GM21360 (cell line): Measurements from ENCODE around the gene PHF21A.
A peak's percentile ranks its signal among the peaks of the same experiment; 100 is the strongest.

Experiments used
- ATAC-seq: cut with Tn5 transposase; IDR thresholded peaks from one replicate; pipeline ENCODE4 v1.9.1; 2021; ENCODE audit warnings: mild to moderate bottlenecking, moderate library complexity; ENCODE audit not compliant: unreplicated experiment

Gene PHF21A

DNA sequence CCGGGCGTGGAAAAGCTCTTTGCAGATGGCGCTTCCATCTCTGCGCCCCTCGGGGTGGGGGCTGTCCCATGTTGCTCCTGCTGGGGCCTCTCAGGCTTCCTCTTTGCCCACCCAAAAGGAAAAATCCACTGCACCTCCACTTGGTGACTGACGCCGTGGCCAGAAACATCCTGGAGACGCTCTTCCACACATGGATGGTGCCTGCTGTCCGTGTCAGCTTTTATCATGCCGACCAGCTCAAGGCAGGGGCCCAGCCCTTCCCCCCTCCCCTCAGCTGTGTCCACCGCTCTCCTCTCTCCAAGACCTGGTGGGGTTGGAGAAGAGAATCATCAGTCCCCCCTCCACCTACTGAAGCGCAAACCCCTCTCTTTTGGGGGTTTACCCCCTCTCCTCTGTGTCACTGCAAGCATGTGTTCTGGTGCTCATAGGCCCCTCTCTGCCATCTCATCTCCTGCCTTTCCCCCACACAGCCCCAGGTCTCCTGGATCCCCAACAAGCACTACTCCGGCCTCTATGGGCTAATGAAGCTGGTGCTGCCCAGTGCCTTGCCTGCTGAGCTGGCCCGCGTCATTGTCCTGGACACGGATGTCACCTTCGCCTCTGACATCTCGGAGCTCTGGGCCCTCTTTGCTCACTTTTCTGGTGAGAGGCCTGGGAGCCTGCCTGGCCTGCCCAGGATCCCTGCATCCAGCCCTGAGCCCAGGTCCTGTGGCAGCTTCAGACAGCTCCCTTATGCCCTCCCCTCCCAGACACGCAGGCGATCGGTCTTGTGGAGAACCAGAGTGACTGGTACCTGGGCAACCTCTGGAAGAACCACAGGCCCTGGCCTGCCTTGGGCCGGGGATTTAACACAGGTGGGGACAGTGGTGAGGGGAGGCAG lies 197.0 kb downstream of the PHF21A start:
- ATAC-seq: no peak

DNA sequence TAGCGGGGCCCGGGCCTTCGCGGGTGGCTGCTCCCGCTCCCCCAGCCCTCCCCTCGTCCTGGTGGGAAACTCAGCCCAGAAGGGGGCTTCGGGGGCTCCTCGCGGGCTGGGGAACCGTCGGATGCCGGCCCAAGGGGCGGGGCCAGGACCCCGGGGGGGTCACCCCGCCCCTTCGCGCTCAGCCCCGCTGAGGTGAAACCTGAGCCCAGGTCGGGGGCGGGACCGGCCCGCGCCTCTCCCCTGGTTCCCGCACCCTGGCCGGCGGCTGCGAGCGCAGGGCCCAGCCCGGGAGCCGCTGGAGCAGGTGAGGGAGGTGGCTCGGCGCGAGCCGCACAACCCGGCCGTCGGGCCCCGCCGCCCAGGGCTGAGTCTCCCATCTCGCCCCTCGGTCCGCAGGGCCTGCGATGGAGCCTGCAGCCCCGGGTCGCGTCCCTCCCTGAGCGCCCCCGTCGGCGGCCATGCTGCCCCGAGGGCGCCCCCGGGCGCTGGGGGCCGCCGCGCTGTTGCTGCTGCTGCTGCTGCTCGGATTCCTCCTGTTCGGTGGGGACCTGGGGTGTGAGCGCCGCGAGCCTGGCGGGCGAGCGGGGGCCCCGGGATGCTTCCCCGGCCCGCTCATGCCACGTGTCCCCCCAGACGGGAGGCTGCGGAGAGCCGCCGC lies 198.7 kb downstream of the PHF21A start, which contains the start of gene LARGE2:
TSS of gene LARGE2 (plus strand) at position 232 of the 658 bp plus-strand sequence. CDS start at position 459, 227 bp downstream.
- ATAC-seq: no peak

DNA sequence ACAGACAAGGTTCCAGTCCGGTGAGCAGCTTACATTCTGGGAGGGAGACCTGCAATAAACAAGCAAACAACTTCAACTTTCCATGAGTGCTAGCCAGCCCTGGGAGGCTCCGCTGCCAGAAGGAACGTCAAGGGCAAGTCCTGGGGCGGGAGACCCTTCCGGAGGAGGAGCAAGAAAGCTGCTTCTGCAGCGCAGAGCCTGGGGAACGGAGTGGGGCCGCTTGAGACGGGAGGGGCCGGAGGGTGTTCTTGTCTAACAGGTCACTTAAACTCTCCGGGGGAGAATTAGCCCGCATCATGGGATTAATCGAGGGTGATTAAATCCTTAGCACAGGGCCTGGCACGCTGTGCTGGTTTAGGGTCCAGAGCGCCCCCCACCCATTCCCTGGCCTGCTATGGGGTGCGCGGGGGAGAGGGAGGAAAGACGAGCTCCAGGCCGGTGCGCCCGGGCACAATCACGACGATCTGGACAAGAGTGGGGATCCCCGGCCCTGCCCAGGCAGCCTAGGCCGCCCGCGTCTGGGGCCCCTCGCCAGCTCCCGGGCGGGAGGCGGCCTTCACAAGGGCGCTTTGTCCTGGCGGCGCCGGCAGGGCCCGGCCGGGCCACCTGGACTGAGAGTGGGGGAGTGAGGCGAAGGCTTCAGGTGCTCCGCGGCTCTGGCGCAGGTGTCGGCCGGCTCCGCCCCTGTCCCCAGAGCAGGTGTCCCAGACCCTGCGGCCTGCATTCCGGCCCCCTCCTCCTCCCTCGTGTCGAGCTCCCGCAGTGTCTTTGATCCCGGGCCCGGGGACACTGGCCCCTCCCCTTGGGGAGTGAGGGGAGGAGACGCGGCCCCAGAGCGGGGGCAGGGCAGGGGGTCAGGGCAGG lies 199.5 kb downstream of the PHF21A start:
- ATAC-seq: no peak

DNA sequence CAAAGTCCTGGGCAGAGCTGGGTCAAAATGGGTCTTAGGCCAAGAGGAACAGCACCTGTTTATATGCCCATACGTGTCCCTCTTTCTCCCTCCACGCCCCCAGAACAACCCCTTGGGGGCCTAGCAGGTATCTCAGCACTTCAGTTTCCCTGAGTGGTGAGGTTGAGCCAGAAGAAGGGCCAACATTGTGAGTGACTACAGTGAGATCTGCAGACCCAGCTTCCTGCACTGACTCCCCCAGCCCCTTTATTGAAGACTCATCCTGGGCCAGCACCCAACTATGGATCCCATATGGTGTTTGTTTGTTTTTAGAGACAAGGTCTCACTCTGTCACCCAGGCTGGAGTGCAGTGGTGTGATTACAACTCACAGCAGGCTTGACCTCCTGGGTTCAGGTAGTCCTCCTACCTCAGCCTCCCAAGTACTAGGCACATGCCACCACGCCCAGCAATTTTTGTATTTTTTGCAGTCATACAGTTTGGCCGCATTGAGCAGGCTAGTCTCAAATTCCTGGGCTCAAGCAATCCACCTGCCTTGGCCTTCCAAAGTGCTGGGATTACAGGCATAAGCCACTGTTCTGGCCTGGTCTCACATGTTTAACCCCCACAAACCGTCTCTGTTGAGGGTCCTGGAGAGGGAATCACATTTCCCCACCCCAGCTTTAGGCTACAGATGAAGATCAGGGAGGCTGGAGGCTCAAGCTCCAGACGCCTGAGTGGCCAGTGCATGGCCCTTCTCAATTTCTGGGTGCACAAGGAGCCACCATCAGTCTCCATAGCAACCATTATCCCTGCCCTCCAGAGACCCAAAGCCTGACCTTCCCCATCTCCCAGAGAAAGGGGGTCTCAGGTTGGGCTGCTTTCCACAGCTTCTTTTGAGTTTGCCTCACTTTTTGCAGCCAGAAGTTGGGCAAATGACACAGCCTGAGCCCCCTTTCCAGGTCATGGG lies 200.4 kb downstream of the PHF21A start:
- ATAC-seq: no peak

DNA sequence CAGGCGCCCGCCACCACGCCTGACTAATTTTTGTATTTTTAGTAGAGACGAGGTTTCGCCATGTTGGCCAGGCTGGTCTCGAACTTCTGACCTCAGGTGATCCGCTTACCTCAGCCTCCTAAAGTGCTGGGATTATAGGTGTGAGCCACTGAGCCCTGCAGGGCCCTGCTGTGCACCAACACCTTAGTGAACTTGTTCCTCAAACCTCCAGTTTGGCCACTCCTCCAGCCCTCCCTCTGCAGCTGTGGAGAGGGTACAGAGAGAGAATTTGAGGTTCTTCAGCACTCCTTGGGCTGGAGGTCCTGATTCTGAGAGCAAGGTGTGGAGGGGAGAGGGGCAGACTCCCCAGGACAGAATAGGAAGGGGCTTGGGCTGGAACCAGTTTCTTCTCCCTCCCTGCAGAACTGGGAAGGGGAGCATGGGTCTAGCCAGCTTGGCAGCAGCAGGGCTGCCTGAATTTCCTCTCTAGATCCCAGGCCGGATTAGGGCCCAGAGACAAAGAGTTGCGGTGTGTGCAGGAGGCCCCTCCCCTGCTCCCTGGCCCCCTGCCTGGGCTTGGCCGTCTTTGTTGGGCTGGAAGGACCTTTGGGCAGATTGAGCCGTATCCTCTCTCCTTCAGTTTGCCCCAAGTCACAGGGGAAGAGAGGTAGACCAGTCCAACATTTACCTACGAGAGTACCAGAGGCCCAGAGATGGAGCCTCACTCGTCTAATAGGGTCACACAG lies 201.3 kb downstream of the PHF21A start:
- no peak for ATAC-seq

DNA sequence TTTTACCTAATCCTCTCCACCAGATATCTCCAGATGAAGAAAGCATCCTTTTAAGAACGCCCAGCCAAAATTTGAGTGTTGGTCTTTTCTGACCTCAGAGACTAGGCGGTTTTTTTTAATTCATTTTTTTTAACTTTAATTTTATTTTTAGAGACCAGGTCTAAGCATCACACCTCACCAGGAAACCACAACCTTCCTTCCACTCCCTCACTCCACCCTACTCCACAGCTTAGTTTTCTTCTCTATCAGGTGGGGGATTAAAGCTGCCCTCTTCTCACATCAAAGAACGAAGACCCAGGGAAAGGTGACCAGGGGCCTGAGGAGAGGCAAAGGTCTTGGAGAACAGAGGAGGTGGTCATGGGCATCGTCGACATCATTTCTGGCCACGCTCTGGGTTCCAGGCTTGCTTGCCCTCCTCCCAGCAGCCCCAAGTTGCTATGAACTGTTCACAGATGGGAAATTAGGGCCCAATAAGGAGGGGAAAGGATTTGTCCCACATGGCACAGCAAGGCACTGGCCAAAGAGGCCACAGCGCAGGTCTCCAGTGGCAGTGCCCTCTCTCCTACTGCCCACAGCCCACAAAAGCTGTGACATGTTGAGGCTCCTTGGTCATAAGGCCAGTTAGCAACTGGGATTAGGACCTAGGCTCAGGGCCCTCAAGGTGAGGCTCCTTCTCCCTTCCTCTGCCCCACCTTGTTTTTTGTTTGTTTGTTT lies 202.1 kb downstream of the PHF21A start:
- ATAC-seq: no peak

DNA sequence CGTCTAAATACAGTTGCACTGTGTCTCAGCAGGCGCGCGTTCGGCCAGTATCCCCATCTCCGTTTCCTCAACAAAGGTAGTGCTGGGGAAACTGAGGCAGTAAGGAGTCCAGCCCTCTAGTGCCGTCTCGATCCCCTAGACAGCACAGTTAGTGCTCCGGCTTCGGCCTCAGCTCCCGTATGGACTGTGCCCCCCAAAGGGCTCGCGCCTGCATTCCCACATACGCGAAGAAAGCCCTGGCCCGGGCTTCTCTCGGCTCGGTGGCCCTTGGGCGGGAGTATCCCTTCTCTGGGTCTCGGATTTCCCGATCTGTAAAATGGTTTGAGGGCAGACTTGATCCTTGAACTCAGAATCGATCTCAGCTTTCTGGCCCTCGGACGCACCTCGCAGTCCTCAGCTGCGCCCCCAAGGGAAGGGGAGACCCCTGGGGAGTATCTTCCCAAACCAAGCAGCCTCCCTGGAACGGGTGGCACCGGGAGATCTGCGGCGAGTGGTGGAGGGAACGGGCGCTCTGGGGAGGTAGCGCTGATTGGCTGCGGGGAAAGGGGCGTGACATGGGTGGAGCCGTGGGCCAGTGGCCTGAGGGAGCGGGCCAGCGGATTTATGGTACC lies 202.8 kb downstream of the PHF21A start:
- peak; percentile 39 for ATAC-seq

DNA sequence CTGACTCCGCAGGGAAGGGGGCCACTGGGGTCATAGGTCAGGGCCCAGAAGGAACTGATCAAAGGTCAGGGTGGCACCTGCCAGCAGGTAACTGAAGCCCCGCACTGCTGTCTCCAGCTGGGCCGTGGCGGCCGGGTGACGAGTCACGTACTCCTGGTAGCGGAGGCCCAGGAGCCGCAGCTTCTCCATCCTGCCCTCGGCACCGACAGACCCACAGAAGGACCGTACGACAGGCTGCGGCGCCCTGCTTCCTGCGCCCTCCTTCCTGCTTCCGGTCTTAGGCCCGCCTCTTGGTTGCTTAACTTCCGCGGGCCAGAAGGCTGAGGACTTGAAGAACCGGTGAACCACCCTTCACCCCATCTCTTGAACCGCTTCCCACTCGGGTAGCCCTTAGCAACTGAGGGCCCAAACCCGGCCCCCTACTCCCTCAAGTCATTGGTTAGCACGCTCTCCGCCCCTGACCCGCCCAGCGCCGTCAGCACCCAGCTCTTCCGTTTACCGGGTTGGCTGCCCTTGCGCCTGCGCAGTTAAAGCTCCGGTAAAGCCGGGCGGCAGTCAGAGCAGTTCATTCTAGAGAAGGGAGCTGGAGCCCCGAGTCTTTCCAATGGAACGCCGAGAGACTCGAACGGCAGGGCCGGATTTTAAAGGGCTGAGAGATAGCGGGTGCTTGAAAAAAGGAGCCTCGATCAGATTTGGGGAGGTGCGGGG lies 203.5 kb downstream of the PHF21A start, which contains the start of gene PEX16:
TSS of gene PEX16 (minus strand) at position 255 of the 708 bp plus-strand sequence. CDS start at position 189, 66 bp downstream.
- peak; percentile 79 for ATAC-seq

DNA sequence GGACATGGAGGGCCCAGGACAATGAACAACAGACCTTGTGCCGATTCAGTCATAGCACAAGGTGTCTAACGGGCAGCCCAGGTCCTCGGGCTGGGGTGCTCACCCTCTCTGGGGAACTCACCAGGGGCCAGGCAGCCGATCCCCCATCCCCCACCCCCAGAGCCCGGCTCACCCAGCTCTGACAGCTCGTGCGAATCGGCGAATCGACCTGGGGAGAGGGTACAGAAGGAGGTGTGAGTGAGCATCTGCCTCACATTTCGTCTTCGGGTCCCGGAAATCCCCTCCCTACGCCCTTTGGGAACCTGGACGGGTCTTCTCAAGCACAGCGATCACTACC lies 204.0 kb downstream of the PHF21A start:
- peak; percentile 0 for ATAC-seq

DNA sequence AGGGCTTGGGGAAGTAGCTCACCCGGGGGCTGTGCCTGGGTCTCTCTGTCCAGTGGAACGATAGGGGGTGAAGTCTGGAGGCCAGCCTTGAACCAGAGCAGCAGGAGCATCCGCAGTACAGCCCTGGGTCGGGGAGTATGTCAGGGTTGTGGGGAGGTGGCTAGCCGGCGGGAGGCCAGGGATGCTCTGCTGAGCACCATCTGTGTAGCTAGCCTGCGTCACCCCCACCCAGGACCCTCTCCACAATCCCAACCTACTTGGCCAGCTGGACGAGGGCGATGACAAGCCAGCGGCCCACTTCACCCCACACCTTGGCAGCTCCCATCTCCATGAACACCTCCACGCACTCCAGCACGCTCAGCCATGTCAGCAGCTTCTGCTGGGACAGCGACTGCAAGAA lies 205.8 kb downstream of the PHF21A start:
- ATAC-seq: no peak

DNA sequence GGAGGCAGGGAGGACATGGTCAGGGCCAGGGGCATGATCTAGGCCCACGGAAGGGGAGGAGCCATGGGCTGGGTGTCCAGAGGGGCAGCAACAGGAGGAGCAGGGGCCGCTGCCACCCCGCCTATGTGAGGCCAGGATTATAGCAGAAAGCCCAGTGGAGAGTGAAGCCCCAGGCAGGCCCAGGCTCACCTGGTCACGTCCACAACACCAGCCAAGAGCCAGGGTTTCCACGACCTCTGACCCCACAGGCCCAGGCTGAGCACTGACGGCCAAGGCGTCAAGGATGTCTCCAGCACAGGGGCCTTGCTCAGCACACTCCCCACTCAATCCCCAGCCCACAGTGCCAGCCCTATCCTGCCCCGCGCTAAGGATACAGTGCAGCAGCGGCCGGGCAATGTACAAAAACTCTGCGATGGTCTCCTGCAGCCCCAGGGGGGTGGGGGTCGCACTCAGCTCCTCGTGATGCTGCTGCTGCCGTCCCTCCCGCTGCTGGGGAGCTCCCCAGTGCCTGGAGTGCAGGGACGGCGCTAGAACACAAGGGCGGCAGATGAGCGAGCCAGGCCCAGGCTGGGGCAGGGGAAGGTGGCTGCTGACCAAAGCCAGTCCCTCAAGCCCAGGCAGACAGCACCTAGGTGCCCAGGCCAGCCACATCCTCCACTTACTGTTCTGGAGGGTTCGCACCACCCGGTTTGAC lies 207.2 kb downstream of the PHF21A start:
- ATAC-seq: no peak

DNA sequence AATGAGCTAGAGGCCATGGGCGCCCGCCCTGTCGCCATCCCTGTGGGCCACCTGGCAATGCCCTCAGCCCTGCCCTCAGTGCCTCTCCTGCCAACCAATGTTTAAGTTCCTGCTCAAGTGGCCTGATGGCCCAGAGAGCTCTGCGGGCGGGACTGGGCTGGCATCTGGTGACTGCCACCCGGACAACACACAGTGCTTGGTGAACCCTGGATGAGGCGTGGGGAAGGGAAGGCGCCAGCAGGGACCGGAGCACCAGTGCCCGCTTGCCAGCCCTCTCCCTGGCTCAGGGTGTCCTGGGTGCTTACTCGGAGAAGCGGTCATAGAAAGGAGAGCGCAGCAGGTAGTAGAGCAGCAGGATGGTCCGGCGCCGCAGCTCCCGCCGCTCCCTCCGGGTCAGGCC lies 207.7 kb downstream of the PHF21A start:
- no peak for ATAC-seq

DNA sequence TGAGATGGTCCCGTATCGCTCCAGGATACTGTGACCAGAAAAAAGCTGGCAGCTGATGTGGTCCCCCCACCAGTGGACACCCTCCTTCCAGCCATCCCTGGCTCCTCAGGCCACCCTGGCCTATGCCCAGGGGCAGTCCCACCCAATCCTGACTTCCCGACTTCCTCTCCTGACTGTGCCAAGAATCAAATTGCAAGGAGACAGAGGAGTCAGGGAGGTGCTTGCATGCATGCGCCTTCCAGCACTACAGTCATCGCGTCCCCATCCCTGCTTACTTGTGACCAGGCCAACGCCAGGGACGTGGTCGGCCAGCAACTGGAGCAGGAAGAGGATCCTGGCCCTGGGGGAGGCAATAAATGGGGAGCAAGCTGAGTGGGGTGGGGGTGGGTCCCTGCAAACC lies 210.6 kb downstream of the PHF21A start:
- no peak for ATAC-seq

DNA sequence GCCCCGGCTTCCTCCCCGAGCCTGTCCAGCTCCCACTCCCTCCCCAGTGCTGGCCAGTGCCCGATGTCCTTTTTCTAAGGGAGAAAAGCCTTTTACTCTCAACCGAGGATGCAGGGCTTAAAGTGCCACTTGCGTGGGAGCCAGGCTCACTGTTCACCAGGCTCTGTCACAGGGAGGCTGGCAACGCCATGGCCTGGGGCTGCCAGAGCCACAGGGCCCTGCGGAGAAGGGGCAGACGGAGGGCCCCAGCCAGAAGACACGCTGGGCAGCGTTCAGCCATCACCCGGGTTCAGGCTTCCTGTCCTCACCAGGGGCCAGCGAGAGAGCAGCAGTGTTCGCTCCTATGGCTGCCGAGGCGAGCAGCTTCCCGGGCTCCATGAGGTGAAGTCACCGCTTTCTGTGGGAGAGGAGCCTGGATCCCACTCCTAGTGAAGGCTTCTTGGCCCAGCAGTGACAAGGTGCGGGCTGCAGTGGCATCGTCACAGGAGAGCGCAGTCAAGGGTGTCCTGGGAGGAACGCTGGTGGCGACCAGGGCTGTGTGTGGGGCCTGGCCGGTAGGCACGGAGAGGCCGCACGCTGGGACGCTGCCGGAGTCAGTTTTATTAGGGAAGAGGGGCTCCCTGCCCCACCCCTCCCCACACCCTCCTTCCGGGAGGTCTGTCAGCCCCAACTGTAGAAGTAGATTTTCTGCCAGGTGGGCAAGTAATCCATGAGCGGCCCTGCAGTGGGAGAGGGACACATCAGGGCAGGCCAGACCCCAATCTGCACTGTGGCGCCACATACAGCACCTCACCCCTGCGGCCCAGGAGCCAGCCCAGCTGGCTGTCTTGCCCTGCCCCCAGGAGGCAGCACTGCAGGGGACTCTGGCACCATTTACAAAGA lies 211.4 kb downstream of the PHF21A start:
- no peak for ATAC-seq

DNA sequence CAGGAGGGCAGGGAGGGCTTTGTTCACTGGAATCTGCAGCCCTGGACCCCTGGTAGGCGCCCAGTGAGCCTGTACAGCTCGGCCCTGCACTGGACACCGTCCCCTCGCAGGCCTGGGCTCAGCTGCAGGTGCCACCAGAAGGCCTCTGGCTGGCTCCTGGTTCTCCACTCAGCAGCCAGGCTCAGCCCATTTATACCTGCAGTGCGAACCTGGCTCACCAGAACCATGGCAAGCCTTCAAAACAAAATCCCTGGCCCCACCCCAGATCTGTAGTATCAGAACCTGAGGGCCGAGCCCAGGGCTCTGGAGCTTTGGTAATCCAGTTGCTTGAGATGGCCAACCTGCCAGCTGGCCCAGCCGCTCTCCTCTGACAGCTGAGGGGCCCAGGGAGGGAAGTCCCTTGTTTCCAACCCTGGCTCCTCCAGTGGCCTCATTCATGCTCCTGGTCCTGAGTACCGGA lies 213.3 kb downstream of the PHF21A start:
- ATAC-seq: no peak

DNA sequence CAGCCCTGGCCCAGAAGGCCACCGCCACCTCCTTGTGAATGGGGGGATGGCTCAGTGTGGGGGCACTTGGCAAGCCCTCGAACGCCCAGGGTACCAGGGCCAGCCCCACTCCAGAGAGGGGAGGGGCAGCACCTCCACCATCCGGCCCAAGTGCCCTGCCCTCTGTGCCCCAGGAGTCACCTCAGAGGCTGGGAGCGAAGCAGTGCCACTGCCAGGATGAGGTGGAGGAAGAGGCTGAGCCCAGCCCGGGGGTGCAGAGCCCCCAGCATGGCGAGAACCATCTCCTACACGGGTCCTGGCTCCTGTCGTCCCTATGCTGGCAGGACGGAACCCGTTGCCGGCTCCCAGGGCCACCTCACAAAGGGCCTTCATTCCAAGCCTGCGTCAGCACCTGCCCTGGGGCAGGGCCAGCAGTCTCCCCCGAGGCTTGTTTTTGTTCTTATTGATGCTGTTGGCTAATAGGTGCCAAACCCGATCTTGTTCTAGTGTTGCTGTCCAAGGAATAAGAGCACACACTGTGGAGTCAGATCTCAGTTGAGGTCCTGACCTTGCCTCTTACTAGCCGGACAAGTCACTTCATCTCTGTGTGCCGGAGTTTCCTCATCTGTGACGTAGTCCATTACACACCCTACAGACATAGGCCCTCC lies 214.2 kb downstream of the PHF21A start, which contains the start of gene FREY1:
TSS of gene FREY1 (minus strand) at position 307 of the 647 bp plus-strand sequence. CDS start at position 281, 26 bp downstream.
- no peak for ATAC-seq
